Fibroblast of skin of right biceps (primary cell): ENCODE data around the gene THAP7.
"Not testable (repeated sequence)": the region's sequence is repeated elsewhere in the genome, so short reads cannot be mapped to it uniquely, and the experiment has no call there.

Experiments
- DNase-seq: peaks from one replicate; pipeline ENCODE4 v3.0.0-alpha.2; 2013

THAP7 gene

GRCh38 chr22:21012446-21013407, 10.8 kb upstream of the THAP7 start:
- DNase-seq: no peak

- DNase-seq: no peak
Observed at GRCh38 chr22:21010426-21011113, 8.7 kb upstream of the THAP7 start.

GRCh38 chr22:21009638-21010425, 7.9 kb upstream of the THAP7 start:
- peak; percentile 49 for DNase-seq

- DNase-seq: not testable (repeated sequence)
Observed at GRCh38 chr22:21009208-21009607, 7.3 kb upstream of the THAP7 start.

- no peak for DNase-seq
Observed at GRCh38 chr22:21003782-21004181, 1.9 kb upstream of the THAP7 start.

GRCh38 chr22:21000987-21001600, 824 bp downstream of the THAP7 start:
- no peak for DNase-seq

- DNase-seq: peak; percentile 8
Observed at GRCh38 chr22:21000207-21000986, 1.5 kb downstream of the THAP7 start.

- DNase-seq: no peak
Observed at GRCh38 chr22:20999350-21000206, 2.3 kb downstream of the THAP7 start.

- no peak for DNase-seq
Observed at GRCh38 chr22:20998411-20999336, 3.2 kb downstream of the THAP7 start.

- no peak for DNase-seq
Observed at GRCh38 chr22:20997536-20998257, 4.2 kb downstream of the THAP7 start.

- no peak for DNase-seq
Observed at GRCh38 chr22:20996598-20997535, 5.1 kb downstream of the THAP7 start.

- no peak for DNase-seq
Observed at GRCh38 chr22:20996031-20996410, 5.9 kb downstream of the THAP7 start.

- DNase-seq: no peak
Observed at GRCh38 chr22:20995329-20996030, 6.4 kb downstream of the THAP7 start.

- no peak for DNase-seq
Observed at GRCh38 chr22:20994902-20995241, 7.0 kb downstream of the THAP7 start.

GRCh38 chr22:20994128-20994901, 7.6 kb downstream of the THAP7 start:
- no peak for DNase-seq

GRCh38 chr22:20993304-20994127, 8.4 kb downstream of the THAP7 start:
- no peak for DNase-seq
